H9 (cell line): ENCODE measurements around the gene PHF21B. TPM values are rescaled to one million over a fixed set of nuclear protein-coding genes. Genes with fewer than 3 reads are reported as not detected.

Source experiments
- DNase-seq: peaks from one replicate; pipeline ENCODE4 v3.0.0-alpha.2; 2017
- H2AFZ ChIP-seq: one replicate; pipeline ENCODE4 v1.6.1; 2013; ENCODE audit warnings: mild to moderate bottlenecking, low read length, control low read depth, moderate library complexity
- H2AK5ac ChIP-seq: 2 replicates; pipeline ENCODE4 v1.6.1; 2013; ENCODE audit warnings: low read length, control low read depth, mixed read lengths; ENCODE audit not compliant: insufficient read length
- H2BK120ac ChIP-seq: one replicate; pipeline ENCODE4 v1.6.1; 2013; ENCODE audit warnings: low read depth, mild to moderate bottlenecking, low read length, control low read depth, inconsistent platforms; ENCODE audit not compliant: poor library complexity, severe bottlenecking
- H2BK12ac ChIP-seq: 2 replicates; pipeline ENCODE4 v1.6.1; 2013; ENCODE audit warnings: low read length, control low read depth, mixed read lengths, low read depth; ENCODE audit not compliant: insufficient read length
- H2BK15ac ChIP-seq: 2 replicates; pipeline ENCODE4 v1.6.1; 2013; ENCODE audit warnings: low read depth, low read length, control low read depth
- H2BK20ac ChIP-seq: one replicate; pipeline ENCODE4 v1.6.1; 2013; ENCODE audit warnings: low read depth, mild to moderate bottlenecking, low read length, control low read depth, inconsistent platforms; ENCODE audit not compliant: poor library complexity, severe bottlenecking
- H2BK5ac ChIP-seq: 2 replicates; pipeline ENCODE4 v1.6.1; 2013; ENCODE audit warnings: low read length, control low read depth, mixed read lengths; ENCODE audit not compliant: insufficient read length
- H3K14ac ChIP-seq: 2 replicates; pipeline ENCODE4 v1.6.1; 2013; ENCODE audit warnings: low read length, control low read depth; ENCODE audit not compliant: insufficient read depth
- H3K18ac ChIP-seq: 2 replicates; pipeline ENCODE4 v1.6.1; 2013; ENCODE audit warnings: low read depth, mild to moderate bottlenecking, mixed read lengths, low read length, control low read depth; ENCODE audit not compliant: insufficient read length
- H3K23ac ChIP-seq: 2 replicates; pipeline ENCODE4 v1.6.1; 2013; ENCODE audit warnings: low read length, control low read depth, mixed read lengths, low read depth; ENCODE audit not compliant: insufficient read length
- H3K23me2 ChIP-seq: 2 replicates; pipeline ENCODE4 v1.6.1; 2013; ENCODE audit warnings: low read depth, mild to moderate bottlenecking, mixed read lengths, low read length, control low read depth; ENCODE audit not compliant: insufficient read length, poor library complexity, severe bottlenecking
- H3K27ac ChIP-seq: 2 replicates; pipeline ENCODE4 v1.5.1; 2013; ENCODE audit warnings: low read length, control low read depth, mixed read lengths, low read depth; ENCODE audit not compliant: insufficient read length
- H3K27me3 ChIP-seq: 2 replicates; pipeline ENCODE4 v1.6.1; 2013; ENCODE audit warnings: low read length, control low read depth, inconsistent platforms; ENCODE audit not compliant: insufficient read depth
- H3K4ac ChIP-seq: 2 replicates; pipeline ENCODE4 v1.6.1; 2013; ENCODE audit warnings: low read depth, mild to moderate bottlenecking, control low read depth, inconsistent platforms, low read length, moderate library complexity
- H3K4me1 ChIP-seq: 2 replicates; pipeline ENCODE4 v1.6.1; 2013; ENCODE audit warnings: low read length, control low read depth, inconsistent platforms; ENCODE audit not compliant: insufficient read depth
- H3K4me2 ChIP-seq: 2 replicates; pipeline ENCODE4 v1.6.1; 2013; ENCODE audit warnings: low read length, control low read depth, mixed read lengths; ENCODE audit not compliant: insufficient read length, insufficient read depth
- H3K56ac ChIP-seq: 2 replicates; pipeline ENCODE4 v1.6.1; 2013; ENCODE audit warnings: low read depth, mild to moderate bottlenecking, mixed read lengths, low read length, control low read depth; ENCODE audit not compliant: insufficient read length
- H3K79me1 ChIP-seq: 2 replicates; pipeline ENCODE4 v1.6.1; 2013; ENCODE audit warnings: low read depth, mild to moderate bottlenecking, moderate library complexity, low read length, control low read depth, inconsistent platforms; ENCODE audit not compliant: insufficient read depth, poor library complexity, severe bottlenecking
- H3K79me2 ChIP-seq: 2 replicates; pipeline ENCODE4 v1.6.1; 2013; ENCODE audit warnings: low read length, control low read depth, inconsistent platforms; ENCODE audit not compliant: insufficient read depth
- H3K9ac ChIP-seq: 2 replicates; pipeline ENCODE4 v1.6.1; 2013; ENCODE audit warnings: low read length, control low read depth, mixed read lengths; ENCODE audit not compliant: insufficient read length; ENCODE audit errors: extremely low read depth
- H3K9me3 ChIP-seq: one replicate; pipeline ENCODE4 v1.6.1; 2013; ENCODE audit warnings: low read depth, low read length, inconsistent platforms; ENCODE audit not compliant: control insufficient read depth
- H3T11ph ChIP-seq: one replicate; pipeline ENCODE4 v1.6.1; 2013; ENCODE audit warnings: mild to moderate bottlenecking, low read length, control low read depth, inconsistent platforms
- H4K20me1 ChIP-seq: one replicate; pipeline ENCODE4 v1.6.1; 2013; ENCODE audit not compliant: control insufficient read depth, insufficient read length, insufficient read depth
- H4K5ac ChIP-seq: 2 replicates; pipeline ENCODE4 v1.6.1; 2013; ENCODE audit warnings: low read depth, mild to moderate bottlenecking, mixed read lengths, low read length, control low read depth; ENCODE audit not compliant: insufficient read length
- H4K8ac ChIP-seq: replicated peaks from 2 replicates; pipeline ENCODE4 v1.6.1; 2013; ENCODE audit warnings: low read length, control low read depth, mixed read lengths, low read depth; ENCODE audit not compliant: insufficient read length
- H4K91ac ChIP-seq: 2 replicates; pipeline ENCODE4 v1.6.1; 2013; ENCODE audit warnings: low read depth, mild to moderate bottlenecking, moderate library complexity, mixed read lengths, low read length, control low read depth; ENCODE audit not compliant: insufficient read length
- H3K27ac Mint-ChIP-seq, 3 experiments: 2 replicates in 2 of 3; 3 replicates in 1 of 3; pipeline ENCODE4 v1.8.0; 2020 to 2021; ENCODE audit warnings: mixed read lengths in 3 of 3, mild to moderate bottlenecking in 1 of 3, moderate library complexity in 1 of 3
- H3K27me3 Mint-ChIP-seq: 2 replicates; pipeline ENCODE4 v1.8.0; 2021; ENCODE audit warnings: low read depth, mild to moderate bottlenecking, moderate library complexity, mixed read lengths
- H3K36me3 Mint-ChIP-seq, 3 experiments: 2 replicates in 2 of 3; 3 replicates in 1 of 3; pipeline ENCODE4 v1.8.0; 2020 to 2021; ENCODE audit warnings: low read depth in 3 of 3, mixed read lengths in 3 of 3; ENCODE audit not compliant: insufficient read depth in 1 of 3
- H3K4me1 Mint-ChIP-seq, 2 experiments: 2 replicates each; pipeline ENCODE4 v1.8.0; 2020; ENCODE audit warnings: mixed read lengths in 2 of 2
- H3K4me3 Mint-ChIP-seq, 2 experiments: 2 replicates in 1 of 2; 3 replicates in 1 of 2; pipeline ENCODE4 v1.8.0; 2020 to 2021; ENCODE audit warnings: mild to moderate bottlenecking in 2 of 2, mixed read lengths in 2 of 2, moderate library complexity in 1 of 2
- H3K9me3 Mint-ChIP-seq, 2 experiments: 2 replicates in 1 of 2; 3 replicates in 1 of 2; pipeline ENCODE4 v1.8.0; 2020; ENCODE audit warnings: mild to moderate bottlenecking in 2 of 2, mixed read lengths in 2 of 2, moderate library complexity in 1 of 2
- WGBS: extraction: QIAGEN DNeasy Blood & Tissue Kit; methylation state at CpG from one replicate; pipeline ENCODE4 v1.1.7; 2013; ENCODE audit warnings: missing lambda C conversion rate, low lambda C conversion rate, mixed read lengths; ENCODE audit not compliant: insufficient read length; ENCODE audit errors: extremely low coverage; 5-methylcytosine and 5-hydroxymethylcytosine counted together
- total RNA-seq: library from RNA; stranded (reverse); gene quantifications from 2 replicates; pipeline ENCODE4 v1.2.1, GENCODE V29; 2021
- TF ChIP-seq, protein P1 (sequence below): fragments of 200-600 bp; sonication (generic); conservative IDR thresholded peaks from 3 replicates; pipeline ENCODE4 v1.8.0; 2021; ENCODE audit warnings: antibody characterized with exemption, mild to moderate bottlenecking

Gene PHF21B
- total RNA-seq, 1 experiment from 2014 or later: 60.3 TPM

DNA sequence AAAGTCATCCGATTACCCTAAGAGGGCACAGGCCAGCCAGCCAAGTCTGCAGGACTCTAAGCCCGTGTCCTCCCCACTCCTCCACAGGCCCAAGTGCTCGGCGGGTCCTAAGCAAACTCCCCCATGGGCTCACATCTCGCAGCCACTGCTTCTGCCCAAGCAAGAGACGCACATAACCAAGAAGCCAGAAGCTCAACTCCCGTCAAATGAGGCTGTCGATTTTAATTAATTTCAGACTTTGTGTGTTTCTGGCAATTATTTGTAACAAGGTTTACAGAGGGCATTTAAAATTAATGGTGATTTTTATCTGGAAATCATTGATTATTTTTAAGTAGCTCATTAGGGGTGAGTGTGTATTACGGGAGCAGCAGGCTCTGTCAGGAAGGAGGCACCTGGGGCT is 27.4 kb downstream of the PHF21B start:
- Histone ChIP-seq H3K56ac (no peak overlapping the region), H3K14ac (no peak overlapping the region), H2BK120ac (no peak overlapping the region), H3K9ac (no peak overlapping the region), H3T11ph (no peak overlapping the region), H3K9me3 (no peaks in the 10 kb centered on the region), H3K23me2 (no peaks in the 10 kb centered on the region), H4K5ac (no peak overlapping the region), H2AK5ac (no peak overlapping the region), H3K79me2 (peaks cover 29% of the 10 kb centered on the region; the same call in 1 of the 2 replicates), H4K20me1 (peaks cover 8% of the 10 kb centered on the region), H4K8ac (no peak overlapping the region), H2BK12ac (no peak overlapping the region), H3K27ac (no peak overlapping the region), H3K79me1 (peaks cover 10% of the 10 kb centered on the region), H2BK20ac (no peak overlapping the region), H3K18ac (no peak overlapping the region), H3K4me1 (no peaks in the 10 kb centered on the region), H3K4me2 (no peak overlapping the region), H4K91ac (no peak overlapping the region), H2BK5ac (no peak overlapping the region), H2BK15ac (no peak overlapping the region), H3K4ac (no peak overlapping the region), H3K27me3 (no peaks in the 10 kb centered on the region), H2AFZ (no peak overlapping the region), H3K23ac (no peak overlapping the region)
- TF ChIP-seq, protein P1, sequence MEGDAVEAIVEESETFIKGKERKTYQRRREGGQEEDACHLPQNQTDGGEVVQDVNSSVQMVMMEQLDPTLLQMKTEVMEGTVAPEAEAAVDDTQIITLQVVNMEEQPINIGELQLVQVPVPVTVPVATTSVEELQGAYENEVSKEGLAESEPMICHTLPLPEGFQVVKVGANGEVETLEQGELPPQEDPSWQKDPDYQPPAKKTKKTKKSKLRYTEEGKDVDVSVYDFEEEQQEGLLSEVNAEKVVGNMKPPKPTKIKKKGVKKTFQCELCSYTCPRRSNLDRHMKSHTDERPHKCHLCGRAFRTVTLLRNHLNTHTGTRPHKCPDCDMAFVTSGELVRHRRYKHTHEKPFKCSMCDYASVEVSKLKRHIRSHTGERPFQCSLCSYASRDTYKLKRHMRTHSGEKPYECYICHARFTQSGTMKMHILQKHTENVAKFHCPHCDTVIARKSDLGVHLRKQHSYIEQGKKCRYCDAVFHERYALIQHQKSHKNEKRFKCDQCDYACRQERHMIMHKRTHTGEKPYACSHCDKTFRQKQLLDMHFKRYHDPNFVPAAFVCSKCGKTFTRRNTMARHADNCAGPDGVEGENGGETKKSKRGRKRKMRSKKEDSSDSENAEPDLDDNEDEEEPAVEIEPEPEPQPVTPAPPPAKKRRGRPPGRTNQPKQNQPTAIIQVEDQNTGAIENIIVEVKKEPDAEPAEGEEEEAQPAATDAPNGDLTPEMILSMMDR: no peak
- peaks cover 2 to 27% (median 25%) of the 10 kb centered on the region in 3 experiments; a peak in 6 of 7 replicates for H3K36me3 Mint-ChIP-seq
- peaks cover 30 to 43% of the 10 kb centered on the region in 2 experiments for H3K4me1 Mint-ChIP-seq
- H3K4me3 Mint-ChIP-seq: peak overlapping the region in 1 of 2 experiments; percentile 21; a peak in 1 of 5 replicates
- WGBS: no CpG with 5 or more reads among the region's 9 CpGs
- DNase-seq: no peak
- peak overlapping the region in 1 of 3 experiments; percentile 64; a peak in 4 of 7 replicates for H3K27ac Mint-ChIP-seq
- H3K9me3 Mint-ChIP-seq: peaks cover 2 to 4% of the 10 kb centered on the region in 2 experiments; a peak in 3 of 5 replicates
- no peaks in the 10 kb centered on the region for H3K27me3 Mint-ChIP-seq
